ENCODE measurements around the gene ACTG1.

ACTG1 gene

GRCh38 chr17:81546906-81547613 is 34.5 kb upstream of the ACTG1 start:
- no peak for DNase-seq (ENCODE audit: low read depth)
- H3K4me3 ChIP-seq (ENCODE audit: low read depth, low read length) = no peak overlapping the region

- DNase-seq (ENCODE audit: low read depth) = no peak
- H3K4me3 ChIP-seq (ENCODE audit: low read depth, low read length) = no peak overlapping the region
Measured at GRCh38 chr17:81545160-81545949, 32.8 kb upstream of the ACTG1 start.

- H3K4me3 ChIP-seq (ENCODE audit: low read depth, low read length) = no peak overlapping the region
- no peak for DNase-seq (ENCODE audit: low read depth)
Measured at GRCh38 chr17:81544281-81544974, 31.8 kb upstream of the ACTG1 start.

- DNase-seq (ENCODE audit: low read depth) = no peak
- H3K4me3 ChIP-seq (ENCODE audit: low read depth, low read length) = no peak overlapping the region
Measured at GRCh38 chr17:81543756-81544155, 31.2 kb upstream of the ACTG1 start.

GRCh38 chr17:81543339-81543675 is 30.7 kb upstream of the ACTG1 start:
- H3K4me3 ChIP-seq (ENCODE audit: low read depth, low read length) = no peak overlapping the region
- DNase-seq (ENCODE audit: low read depth) = no peak

- no peak overlapping the region for H3K4me3 ChIP-seq (ENCODE audit: low read depth, low read length)
- no peak for DNase-seq (ENCODE audit: low read depth)
Measured at GRCh38 chr17:81542431-81543338, 30.1 kb upstream of the ACTG1 start.

- H3K4me3 ChIP-seq (ENCODE audit: low read depth, low read length) = no peak overlapping the region
- no peak for DNase-seq (ENCODE audit: low read depth)
Measured at GRCh38 chr17:81541123-81541522, 28.5 kb upstream of the ACTG1 start.

- no peak for DNase-seq (ENCODE audit: low read depth)
- H3K4me3 ChIP-seq (ENCODE audit: low read depth, low read length) = no peak overlapping the region
Measured at GRCh38 chr17:81540676-81541027, 28.1 kb upstream of the ACTG1 start.

- no peak for DNase-seq (ENCODE audit: low read depth)
- H3K4me3 ChIP-seq (ENCODE audit: low read depth, low read length) = no peak overlapping the region
Measured at GRCh38 chr17:81539961-81540675, 27.5 kb upstream of the ACTG1 start.

- no peak overlapping the region for H3K4me3 ChIP-seq (ENCODE audit: low read depth, low read length)
- DNase-seq (ENCODE audit: low read depth) = no peak
Measured at GRCh38 chr17:81539571-81539900, 26.9 kb upstream of the ACTG1 start.

- no peak overlapping the region for H3K4me3 ChIP-seq (ENCODE audit: low read depth, low read length)
- DNase-seq (ENCODE audit: low read depth) = no peak
Measured at GRCh38 chr17:81538651-81539570, 26.3 kb upstream of the ACTG1 start.

GRCh38 chr17:81537856-81538555 is 25.4 kb upstream of the ACTG1 start:
- peak; percentile 36 for DNase-seq (ENCODE audit: low read depth)
- no peak overlapping the region for H3K4me3 ChIP-seq (ENCODE audit: low read depth, low read length)

GRCh38 chr17:81537343-81537855 is 24.8 kb upstream of the ACTG1 start:
- no peak for DNase-seq (ENCODE audit: low read depth)
- no peak overlapping the region for H3K4me3 ChIP-seq (ENCODE audit: low read depth, low read length)

GRCh38 chr17:81536299-81537290 is 24.0 kb upstream of the ACTG1 start:
- no peak for DNase-seq (ENCODE audit: low read depth)
- no peak overlapping the region for H3K4me3 ChIP-seq (ENCODE audit: low read depth, low read length)

GRCh38 chr17:81535480-81536298 is 23.1 kb upstream of the ACTG1 start:
- DNase-seq (ENCODE audit: low read depth) = no peak
- no peak overlapping the region for H3K4me3 ChIP-seq (ENCODE audit: low read depth, low read length)

- no peak for DNase-seq (ENCODE audit: low read depth)
- H3K4me3 ChIP-seq (ENCODE audit: low read depth, low read length) = no peak overlapping the region
Measured at GRCh38 chr17:81535007-81535328, 22.4 kb upstream of the ACTG1 start.
